ENCODE results near the gene CAMTA1. TPM values are rescaled to one million over a fixed set of nuclear protein-coding genes. Genes with fewer than 3 reads are reported as not detected.

CAMTA1 gene
- polyA plus RNA-seq, 1 donor from 2014 or later: 79.0 TPM

GRCh38 chr1:7267493-7267892 is 482.2 kb downstream of the CAMTA1 start:
- Mint-ChIP-seq H3K9me3 (peaks cover 12 to 17% (median 17%) of the 10 kb centered on the region in 3 donors), H3K27me3 (peaks cover 11% of the 10 kb centered on the region), H3K36me3 (no peaks in the 10 kb centered on the region), H3K27ac (no peak overlapping the region), H3K4me1 (no peaks in the 10 kb centered on the region), H3K4me3 (no peak overlapping the region)

DNA sequence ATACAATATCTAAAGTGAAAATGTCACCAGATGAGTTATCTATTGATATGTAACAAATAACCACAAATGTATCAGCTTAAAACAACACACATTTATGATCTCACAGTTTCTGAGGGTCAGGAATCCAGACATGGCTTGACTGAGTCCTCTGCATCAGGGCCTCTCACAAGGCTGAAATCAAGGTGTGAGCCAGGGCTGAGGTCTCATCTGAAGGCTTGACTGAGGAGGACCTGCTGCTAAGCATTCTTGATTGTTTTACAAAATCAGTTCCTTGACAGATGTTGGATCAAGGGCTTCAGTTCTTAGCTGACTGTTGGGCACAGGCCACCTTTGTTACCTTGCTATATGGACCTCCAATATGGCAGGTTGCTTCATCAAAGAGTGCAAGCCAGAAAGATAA is 483.7 kb downstream of the CAMTA1 start:
- Mint-ChIP-seq H3K4me1 (no peaks in the 10 kb centered on the region), H3K4me3 (no peak overlapping the region), H3K36me3 (no peaks in the 10 kb centered on the region), H3K27me3 (peaks cover 9% of the 10 kb centered on the region), H3K27ac (no peak overlapping the region), H3K9me3 (peaks cover 12 to 17% (median 17%) of the 10 kb centered on the region in 3 donors)

DNA sequence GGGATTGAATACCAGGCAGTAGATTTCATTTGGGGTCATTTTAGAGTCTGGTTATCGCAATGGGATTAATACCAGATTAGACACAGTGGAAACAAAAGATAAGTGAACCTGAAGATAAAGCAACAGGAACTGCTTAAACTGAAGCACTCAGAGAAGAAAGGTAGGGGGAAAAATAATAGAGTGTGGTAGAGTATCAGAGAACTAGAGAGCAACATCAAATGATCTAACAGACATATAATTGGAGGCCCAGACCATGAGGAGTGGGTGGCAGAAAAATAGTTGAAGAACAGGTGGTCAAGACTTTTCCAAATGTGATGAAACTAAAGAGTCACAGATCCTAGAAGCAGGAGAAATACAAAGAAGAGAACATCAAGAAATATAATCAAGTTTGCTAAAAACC is 484.3 kb downstream of the CAMTA1 start:
- H3K27ac Mint-ChIP-seq: no peak overlapping the region
- H3K4me1 Mint-ChIP-seq: no peaks in the 10 kb centered on the region
- H3K4me3 Mint-ChIP-seq: no peak overlapping the region
- peaks cover 9% of the 10 kb centered on the region for H3K27me3 Mint-ChIP-seq
- H3K36me3 Mint-ChIP-seq: no peaks in the 10 kb centered on the region
- H3K9me3 Mint-ChIP-seq: peaks cover 12 to 17% (median 17%) of the 10 kb centered on the region in 3 donors

DNA sequence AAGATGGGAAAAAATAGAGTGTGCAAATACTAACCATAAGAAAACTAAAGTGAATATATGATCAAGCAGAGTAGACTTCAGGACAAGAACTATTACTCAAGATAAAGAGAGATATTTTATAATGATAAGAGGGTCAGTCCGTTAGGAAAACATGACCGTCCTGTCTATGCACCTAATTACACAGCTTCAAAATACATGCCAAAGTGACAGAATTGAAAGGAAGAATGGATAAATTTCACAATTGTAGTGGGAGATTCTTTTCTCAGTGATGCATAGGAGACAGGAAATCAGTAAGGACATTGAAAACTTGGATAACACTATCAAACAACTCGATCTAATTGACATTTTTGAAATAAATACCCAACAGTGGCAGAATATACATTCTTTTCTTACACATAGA is 489.0 kb downstream of the CAMTA1 start:
- no peaks in the 10 kb centered on the region for H3K4me1 Mint-ChIP-seq
- peaks cover 8 to 15% (median 12%) of the 10 kb centered on the region in 3 donors for H3K9me3 Mint-ChIP-seq
- H3K36me3 Mint-ChIP-seq: peaks cover 2% of the 10 kb centered on the region
- H3K4me3 Mint-ChIP-seq: no peak overlapping the region
- H3K27me3 Mint-ChIP-seq: peaks cover 2% of the 10 kb centered on the region
- H3K27ac Mint-ChIP-seq: no peak overlapping the region

GRCh38 chr1:7278045-7278444 is 492.8 kb downstream of the CAMTA1 start:
- Mint-ChIP-seq H3K4me3 (no peak overlapping the region), H3K9me3 (peaks cover 0 to 6% (median 4%) of the 10 kb centered on the region in 3 donors), H3K4me1 (no peaks in the 10 kb centered on the region), H3K27me3 (no peaks in the 10 kb centered on the region), H3K36me3 (peaks cover 2% of the 10 kb centered on the region), H3K27ac (no peak overlapping the region)

DNA sequence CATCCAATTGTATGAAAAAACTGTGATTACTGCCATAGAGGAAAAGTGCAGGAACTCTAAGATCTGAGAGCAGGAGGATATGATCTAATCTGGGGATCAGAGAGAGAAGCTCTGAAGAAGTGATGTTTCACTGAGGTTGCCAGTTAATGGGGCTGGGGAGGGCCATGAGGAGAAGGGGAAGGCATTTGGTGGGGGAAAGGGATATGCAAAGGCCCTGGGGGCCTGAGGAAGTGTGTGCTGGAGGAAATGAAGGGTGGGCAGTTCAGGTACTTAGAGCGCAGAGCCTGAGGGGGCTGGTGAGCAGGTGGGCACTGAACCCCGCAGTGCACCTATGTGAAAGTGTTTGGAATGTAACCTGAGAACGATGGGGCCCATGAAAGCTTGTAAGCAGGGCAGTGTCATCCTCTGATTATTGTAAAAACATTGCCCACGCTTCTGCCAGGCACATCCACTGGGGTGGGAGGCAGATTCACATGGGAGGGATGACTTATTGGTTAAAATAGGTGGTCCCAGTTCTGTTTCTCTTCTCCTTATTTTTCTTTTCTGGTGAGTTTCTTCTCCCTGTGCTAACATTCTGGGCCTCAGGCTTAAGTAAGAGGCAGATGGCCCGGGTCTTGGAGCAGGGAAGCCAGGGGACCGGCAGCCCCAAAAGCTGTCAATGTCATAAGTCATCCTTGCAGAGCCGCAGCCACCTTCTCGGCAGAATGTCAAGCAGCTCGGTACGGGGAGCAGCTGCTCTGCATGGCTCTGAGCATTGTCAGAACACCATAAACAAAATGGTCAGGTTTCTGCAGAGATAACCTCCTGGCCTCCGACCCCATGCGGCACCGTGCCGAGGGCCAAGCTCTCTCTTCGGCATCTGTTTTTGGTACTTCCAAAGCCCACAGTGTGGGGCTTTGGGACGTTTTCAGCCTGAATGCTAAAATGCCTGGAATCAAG is 493.8 kb downstream of the CAMTA1 start:
- Mint-ChIP-seq H3K36me3 (peaks cover 2% of the 10 kb centered on the region), H3K27me3 (no peaks in the 10 kb centered on the region), H3K4me1 (no peaks in the 10 kb centered on the region), H3K27ac (no peak overlapping the region), H3K9me3 (peaks cover 0 to 6% (median 4%) of the 10 kb centered on the region in 3 donors), H3K4me3 (peak overlapping the region in 1 of 4 donors; percentile 12)

DNA sequence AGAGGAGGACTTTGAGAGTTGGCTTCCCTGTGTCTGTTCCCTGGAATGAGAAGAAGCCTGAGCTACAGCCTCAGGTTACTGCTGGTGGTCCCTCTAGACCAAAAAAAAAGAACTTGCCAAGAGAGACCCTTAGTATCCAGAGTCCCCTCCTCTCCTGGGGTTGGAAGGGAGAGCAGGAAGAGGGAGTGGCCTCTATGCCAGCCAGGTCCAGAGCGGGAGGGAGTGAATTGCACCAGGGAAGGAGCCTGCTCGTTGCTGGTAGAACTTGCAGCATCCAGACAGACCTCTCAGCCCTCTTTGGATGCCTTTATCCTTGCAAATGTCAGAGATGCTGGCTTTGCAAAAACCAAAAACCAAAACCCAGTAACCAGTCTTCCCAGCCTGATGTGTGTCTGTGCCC is 494.5 kb downstream of the CAMTA1 start:
- Mint-ChIP-seq H3K27ac (no peak overlapping the region), H3K27me3 (no peaks in the 10 kb centered on the region), H3K4me1 (no peaks in the 10 kb centered on the region), H3K4me3 (no peak overlapping the region), H3K36me3 (peaks cover 2% of the 10 kb centered on the region), H3K9me3 (peaks cover 0 to 7% (median 6%) of the 10 kb centered on the region in 3 donors)

DNA sequence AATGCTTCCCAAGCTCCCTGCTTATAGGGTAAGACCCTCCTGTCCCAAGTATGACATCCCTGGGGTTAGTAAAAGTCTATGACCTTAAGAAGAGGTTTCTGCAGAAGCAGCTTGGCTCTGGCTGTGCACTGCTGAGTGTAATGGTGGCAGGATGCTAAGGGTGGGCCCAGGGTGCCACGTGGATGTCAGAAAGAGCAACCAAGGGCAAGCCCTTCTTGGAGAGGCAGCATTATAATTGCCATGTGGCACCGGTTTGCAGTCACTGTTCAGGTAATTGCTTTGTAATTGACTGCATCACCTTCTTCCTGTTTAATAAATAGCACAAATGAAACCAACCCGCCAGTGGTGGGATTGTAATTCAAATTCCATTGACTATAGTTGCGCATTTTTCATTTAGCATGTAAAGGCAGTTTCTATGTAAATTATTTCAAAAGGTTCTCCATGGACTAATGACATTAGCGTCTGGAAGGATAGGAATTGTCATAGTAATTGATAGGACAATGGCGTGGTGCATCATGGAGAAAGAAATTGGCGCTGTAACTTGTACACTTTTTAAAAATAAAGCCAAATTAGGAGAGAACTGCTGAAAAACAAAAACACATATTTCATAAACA is 495.2 kb downstream of the CAMTA1 start:
- Mint-ChIP-seq H3K9me3 (peaks cover 0 to 7% (median 6%) of the 10 kb centered on the region in 3 donors), H3K27ac (no peak overlapping the region), H3K4me1 (no peaks in the 10 kb centered on the region), H3K4me3 (no peak overlapping the region), H3K36me3 (peaks cover 2% of the 10 kb centered on the region), H3K27me3 (no peaks in the 10 kb centered on the region)

- no peak overlapping the region for H3K27ac Mint-ChIP-seq
- peaks cover 0 to 12% (median 2%) of the 10 kb centered on the region in 3 donors for H3K9me3 Mint-ChIP-seq
- H3K4me1 Mint-ChIP-seq: no peaks in the 10 kb centered on the region
- peaks cover 3% of the 10 kb centered on the region for H3K27me3 Mint-ChIP-seq
- peaks cover 2% of the 10 kb centered on the region for H3K36me3 Mint-ChIP-seq
- no peak overlapping the region for H3K4me3 Mint-ChIP-seq
Observed at GRCh38 chr1:7281821-7282220, 496.6 kb downstream of the CAMTA1 start.

DNA sequence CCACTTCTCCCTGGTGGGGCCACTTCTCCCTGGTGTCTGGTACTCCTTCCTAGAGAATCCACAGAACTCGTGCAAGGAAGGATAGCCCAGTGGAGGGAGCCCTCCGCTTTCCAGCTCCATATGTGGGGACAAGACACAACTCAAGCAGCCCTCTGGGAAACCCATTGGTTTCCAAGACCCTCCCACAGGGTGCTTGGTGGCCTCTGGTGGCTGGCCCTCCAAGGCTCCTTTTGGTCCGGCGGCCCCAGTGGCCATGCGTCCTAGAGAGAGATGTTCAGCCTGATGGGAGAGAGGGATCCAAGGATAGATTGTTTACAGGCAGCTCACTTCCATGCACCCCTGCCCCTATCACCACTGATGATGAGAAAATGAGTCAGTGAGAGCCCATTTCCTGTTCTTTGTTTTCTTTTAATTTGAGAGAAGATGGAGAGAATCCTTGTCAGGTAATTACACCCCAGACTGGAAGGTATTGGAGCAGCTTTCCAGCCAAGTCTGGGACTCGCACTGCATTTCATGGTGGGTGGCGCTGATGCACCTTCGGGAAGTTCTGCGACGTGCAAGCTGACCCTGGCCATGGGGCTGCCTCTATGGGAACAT is 499.7 kb downstream of the CAMTA1 start:
- Mint-ChIP-seq H3K27me3 (peaks cover 3% of the 10 kb centered on the region), H3K9me3 (peaks cover 0 to 10% (median 0%) of the 10 kb centered on the region in 3 donors), H3K27ac (no peak overlapping the region), H3K36me3 (peaks cover 4% of the 10 kb centered on the region), H3K4me3 (no peak overlapping the region), H3K4me1 (peaks cover 0 to 2% (median 0%) of the 10 kb centered on the region in 3 donors)

- Mint-ChIP-seq H3K36me3 (peaks cover 4% of the 10 kb centered on the region), H3K4me3 (peak overlapping the region in 1 of 4 donors; percentile 89), H3K9me3 (peaks cover 0 to 8% (median 0%) of the 10 kb centered on the region in 3 donors), H3K4me1 (peaks cover 0 to 2% (median 0%) of the 10 kb centered on the region in 3 donors), H3K27me3 (peaks cover 3% of the 10 kb centered on the region), H3K27ac (no peak overlapping the region)
Observed at GRCh38 chr1:7285856-7286454, 500.7 kb downstream of the CAMTA1 start.

DNA sequence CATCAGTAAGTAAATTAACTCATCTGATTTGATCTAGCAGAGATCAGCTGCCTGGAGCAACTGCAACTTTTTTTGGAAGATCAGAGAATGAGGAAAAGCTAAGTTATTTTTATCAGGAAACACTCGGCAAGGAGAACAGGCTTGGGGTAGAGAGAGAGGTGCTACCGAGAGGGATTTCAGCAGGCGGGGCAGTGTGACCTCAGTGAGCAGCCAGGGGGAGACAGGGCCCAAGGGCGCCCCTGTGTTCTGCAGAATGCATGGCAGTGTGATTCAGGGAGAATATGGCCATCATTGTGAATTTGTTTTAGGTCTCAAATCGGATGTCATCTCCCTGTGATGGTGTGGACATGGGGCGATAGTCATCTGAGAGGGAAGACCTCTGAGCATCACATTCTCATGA is 501.8 kb downstream of the CAMTA1 start:
- Mint-ChIP-seq H3K27ac (no peak overlapping the region), H3K36me3 (peaks cover 4% of the 10 kb centered on the region), H3K4me3 (no peak overlapping the region), H3K4me1 (peaks cover 0 to 2% (median 0%) of the 10 kb centered on the region in 3 donors), H3K9me3 (peaks cover 0 to 8% (median 0%) of the 10 kb centered on the region in 3 donors), H3K27me3 (peaks cover 3% of the 10 kb centered on the region)

- Mint-ChIP-seq H3K27me3 (peaks cover 3% of the 10 kb centered on the region), H3K36me3 (peaks cover 4% of the 10 kb centered on the region), H3K9me3 (peaks cover 0 to 8% (median 0%) of the 10 kb centered on the region in 3 donors), H3K27ac (no peak overlapping the region), H3K4me1 (peaks cover 0 to 2% (median 0%) of the 10 kb centered on the region in 3 donors), H3K4me3 (no peak overlapping the region)
Observed at GRCh38 chr1:7288992-7289391, 503.7 kb downstream of the CAMTA1 start.

DNA sequence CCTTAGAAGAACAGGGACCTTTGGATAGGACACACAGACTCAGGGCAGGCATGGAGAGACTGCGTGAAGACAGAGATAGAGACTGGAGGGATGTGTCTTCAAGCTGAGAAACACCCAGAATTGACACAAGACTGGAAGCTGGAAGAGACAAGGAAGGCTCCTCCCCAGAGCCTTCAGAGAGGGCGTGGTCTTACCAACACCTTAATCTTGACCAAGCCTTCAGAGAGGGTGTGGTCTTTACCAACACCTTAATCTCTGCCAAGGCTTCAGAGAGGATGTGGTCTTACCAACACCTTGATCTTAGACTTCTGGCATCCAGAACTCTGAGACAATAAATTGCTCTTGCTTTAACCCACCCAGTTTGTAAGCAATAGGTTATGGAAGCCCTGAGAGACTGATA is 504.4 kb downstream of the CAMTA1 start:
- Mint-ChIP-seq H3K27ac (no peak overlapping the region), H3K4me1 (peaks cover 0 to 2% (median 0%) of the 10 kb centered on the region in 3 donors), H3K4me3 (no peak overlapping the region), H3K9me3 (peaks cover 0 to 6% (median 0%) of the 10 kb centered on the region in 3 donors), H3K27me3 (peaks cover 3% of the 10 kb centered on the region), H3K36me3 (peaks cover 4% of the 10 kb centered on the region)
